ENCODE data around the gene AGAP1. TPM values are rescaled to one million over a fixed set of nuclear protein-coding genes. Genes with fewer than 3 reads are reported as not detected.
"Not testable (repeated sequence)": the region's sequence is repeated elsewhere in the genome, so short reads cannot be mapped to it uniquely, and the experiment has no call there.

Gene AGAP1
- total RNA-seq, 1 donor from 2014 or later, result 44.0 TPM

DNA sequence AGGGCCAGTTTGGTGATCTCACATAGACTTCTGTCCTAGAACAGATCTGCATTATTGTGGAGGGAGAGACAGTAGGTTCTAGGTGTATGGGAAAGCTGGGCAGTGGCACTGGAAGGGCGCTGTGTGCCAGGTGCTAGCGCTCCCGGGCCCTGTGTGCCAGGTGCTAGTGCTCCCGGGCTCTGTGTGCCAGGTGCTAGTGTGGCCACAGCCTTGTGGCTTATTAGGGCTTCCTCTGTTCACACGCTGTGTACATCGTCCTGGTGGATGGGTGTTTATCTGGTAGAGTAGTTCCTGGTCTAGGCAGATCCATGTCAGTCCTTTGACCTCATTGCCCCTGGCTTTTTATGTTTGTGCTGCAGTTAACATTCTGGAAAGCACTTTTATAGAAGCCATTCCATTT, 263.4 kb downstream of the AGAP1 start:
- TF ChIP-seq, protein P1, sequence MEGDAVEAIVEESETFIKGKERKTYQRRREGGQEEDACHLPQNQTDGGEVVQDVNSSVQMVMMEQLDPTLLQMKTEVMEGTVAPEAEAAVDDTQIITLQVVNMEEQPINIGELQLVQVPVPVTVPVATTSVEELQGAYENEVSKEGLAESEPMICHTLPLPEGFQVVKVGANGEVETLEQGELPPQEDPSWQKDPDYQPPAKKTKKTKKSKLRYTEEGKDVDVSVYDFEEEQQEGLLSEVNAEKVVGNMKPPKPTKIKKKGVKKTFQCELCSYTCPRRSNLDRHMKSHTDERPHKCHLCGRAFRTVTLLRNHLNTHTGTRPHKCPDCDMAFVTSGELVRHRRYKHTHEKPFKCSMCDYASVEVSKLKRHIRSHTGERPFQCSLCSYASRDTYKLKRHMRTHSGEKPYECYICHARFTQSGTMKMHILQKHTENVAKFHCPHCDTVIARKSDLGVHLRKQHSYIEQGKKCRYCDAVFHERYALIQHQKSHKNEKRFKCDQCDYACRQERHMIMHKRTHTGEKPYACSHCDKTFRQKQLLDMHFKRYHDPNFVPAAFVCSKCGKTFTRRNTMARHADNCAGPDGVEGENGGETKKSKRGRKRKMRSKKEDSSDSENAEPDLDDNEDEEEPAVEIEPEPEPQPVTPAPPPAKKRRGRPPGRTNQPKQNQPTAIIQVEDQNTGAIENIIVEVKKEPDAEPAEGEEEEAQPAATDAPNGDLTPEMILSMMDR (IDR thresholded peaks at IDR 0.05; ENCODE audit: unreplicated experiment), result no peak
- peaks cover 10% of the 10 kb centered on the region for H3K4me1 Mint-ChIP-seq
- no peak for DNase-seq (ENCODE audit: low spot score in 2 of 2, unreplicated experiment in 2 of 2)
- H3K36me3 Mint-ChIP-seq, result peaks cover 4% of the 10 kb centered on the region
- no peak overlapping the region for H3K27ac Mint-ChIP-seq
- no peaks in the 10 kb centered on the region for H3K27me3 Mint-ChIP-seq (ENCODE audit: low read depth)
- no peak overlapping the region for H3K4me3 Mint-ChIP-seq
- no peaks in the 10 kb centered on the region for H3K9me3 Mint-ChIP-seq

DNA sequence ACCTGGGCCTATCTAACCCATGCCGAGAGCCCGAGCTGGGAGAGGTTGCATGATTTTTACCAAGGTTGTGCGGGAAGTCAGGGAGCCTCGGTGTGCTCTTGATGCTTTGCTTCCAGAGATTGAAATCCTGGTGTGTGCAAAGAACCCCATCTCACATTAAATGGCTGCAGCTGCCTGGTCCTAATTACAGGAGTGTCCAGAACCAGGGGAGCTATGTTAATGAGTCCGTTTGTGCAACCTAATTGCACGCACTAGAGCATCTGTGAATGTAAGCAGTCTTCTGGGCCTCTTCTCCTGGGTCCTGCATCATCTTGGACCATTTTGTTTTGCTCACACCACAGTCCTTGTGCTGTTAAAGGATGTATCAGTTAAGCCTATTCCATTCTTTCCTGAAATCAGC, 263.8 kb downstream of the AGAP1 start:
- TF ChIP-seq, protein P1 (IDR thresholded peaks at IDR 0.05; ENCODE audit: unreplicated experiment), result no peak
- Mint-ChIP-seq H3K27ac (no peak overlapping the region), H3K9me3 (no peaks in the 10 kb centered on the region), H3K4me1 (peaks cover 10% of the 10 kb centered on the region), H3K4me3 (no peak overlapping the region), H3K27me3 (ENCODE audit: low read depth) (no peaks in the 10 kb centered on the region), H3K36me3 (peaks cover 6% of the 10 kb centered on the region)
- DNase-seq (ENCODE audit: low spot score in 2 of 2, unreplicated experiment in 2 of 2), result no peak

DNA sequence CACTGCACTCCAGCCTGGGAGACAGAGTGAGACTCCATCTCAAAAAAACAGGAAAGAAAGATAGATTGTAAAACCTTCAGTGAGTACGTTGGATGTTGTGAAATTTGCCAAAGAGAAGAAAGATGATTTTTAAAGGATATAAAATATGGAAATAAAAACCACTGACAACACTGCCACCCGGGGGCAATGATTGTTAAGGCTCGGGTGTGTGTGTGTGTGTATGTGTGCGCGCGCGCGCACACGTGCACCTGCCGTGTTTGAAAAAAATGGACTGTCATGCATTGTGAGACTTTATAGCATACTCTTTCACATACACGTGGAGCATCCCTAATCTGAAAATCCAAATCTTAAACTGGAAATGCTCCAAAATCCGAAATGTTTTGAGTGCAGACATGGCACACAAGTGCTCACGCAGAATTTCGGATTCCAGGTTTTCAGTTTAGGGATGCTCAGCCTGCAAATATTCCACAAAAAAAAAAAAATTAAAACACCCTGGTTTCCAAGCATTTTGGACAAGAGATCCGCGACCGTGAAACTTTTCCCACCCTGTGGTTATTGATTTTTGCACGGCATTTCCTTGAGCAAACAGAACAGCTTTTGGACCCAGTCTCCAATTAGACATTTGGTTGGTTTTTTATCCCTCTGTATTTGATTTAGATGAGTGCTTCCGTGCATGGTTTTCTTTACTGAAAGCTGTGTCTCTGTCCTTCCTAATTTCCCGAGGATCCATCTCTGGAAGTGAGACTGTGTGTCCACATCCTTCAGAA, 269.2 kb downstream of the AGAP1 start:
- H3K27me3 Mint-ChIP-seq (ENCODE audit: low read depth), result no peaks in the 10 kb centered on the region
- peaks cover 4% of the 10 kb centered on the region for H3K4me1 Mint-ChIP-seq
- no peak for DNase-seq (ENCODE audit: low spot score in 2 of 2, unreplicated experiment in 2 of 2)
- peaks cover 3% of the 10 kb centered on the region for H3K36me3 Mint-ChIP-seq
- no peak overlapping the region for H3K4me3 Mint-ChIP-seq
- H3K9me3 Mint-ChIP-seq, result no peaks in the 10 kb centered on the region
- TF ChIP-seq, protein P1 (IDR thresholded peaks at IDR 0.05; ENCODE audit: unreplicated experiment), result no peak
- H3K27ac Mint-ChIP-seq, result no peak overlapping the region

DNA sequence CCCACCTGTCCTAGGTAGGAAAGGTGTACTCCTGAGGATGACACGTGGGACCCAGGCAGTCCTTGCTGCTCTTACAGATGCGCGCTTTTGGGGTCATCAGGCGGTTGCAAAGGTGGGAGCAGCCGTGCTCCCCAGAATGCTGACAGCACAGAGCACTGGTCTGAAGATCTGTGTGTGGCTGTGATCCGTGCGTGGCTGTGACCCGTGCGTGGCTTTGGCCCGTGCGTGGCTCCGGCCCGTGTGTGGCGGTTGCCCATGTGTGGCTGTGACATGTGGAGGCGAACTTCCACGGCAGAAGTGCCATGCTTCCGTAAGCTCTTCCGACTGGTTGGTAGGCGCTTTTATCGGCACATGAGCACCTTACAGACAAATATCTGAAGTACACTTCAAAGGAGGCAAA, 270.0 kb downstream of the AGAP1 start:
- Mint-ChIP-seq H3K4me3 (no peak overlapping the region), H3K36me3 (peaks cover 3% of the 10 kb centered on the region), H3K27me3 (ENCODE audit: low read depth) (no peaks in the 10 kb centered on the region), H3K4me1 (peaks cover 4% of the 10 kb centered on the region), H3K27ac (no peak overlapping the region), H3K9me3 (no peaks in the 10 kb centered on the region)
- DNase-seq (ENCODE audit: low spot score in 2 of 2, unreplicated experiment in 2 of 2), result no peak
- TF ChIP-seq, protein P1 (IDR thresholded peaks at IDR 0.05; ENCODE audit: unreplicated experiment), result no peak

DNA sequence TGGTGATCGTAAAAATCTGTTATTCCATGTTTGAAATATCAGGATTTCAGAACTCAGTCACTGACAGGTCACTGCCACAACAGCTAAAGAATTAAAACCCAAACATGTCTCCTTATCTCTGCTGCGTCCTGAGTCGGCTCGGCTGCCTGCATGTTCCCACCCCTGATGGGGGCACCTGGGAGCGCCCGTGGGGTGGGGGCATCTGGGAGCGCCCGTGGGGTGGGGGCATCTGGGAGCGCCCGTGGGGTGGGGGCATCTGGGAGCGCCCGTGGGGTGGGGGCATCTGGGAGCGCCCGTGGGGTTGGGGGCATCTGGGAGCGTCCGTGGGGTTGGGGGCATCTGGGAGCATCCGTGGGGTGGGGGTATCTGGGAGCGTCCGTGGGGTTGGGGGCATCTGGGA, 270.6 kb downstream of the AGAP1 start:
- not testable (repeated sequence) for H3K27ac Mint-ChIP-seq; H3K4me1 Mint-ChIP-seq; H3K9me3 Mint-ChIP-seq; H3K36me3 Mint-ChIP-seq; H3K4me3 Mint-ChIP-seq; DNase-seq (ENCODE audit: low spot score in 2 of 2, unreplicated experiment in 2 of 2); H3K27me3 Mint-ChIP-seq (ENCODE audit: low read depth)

DNA sequence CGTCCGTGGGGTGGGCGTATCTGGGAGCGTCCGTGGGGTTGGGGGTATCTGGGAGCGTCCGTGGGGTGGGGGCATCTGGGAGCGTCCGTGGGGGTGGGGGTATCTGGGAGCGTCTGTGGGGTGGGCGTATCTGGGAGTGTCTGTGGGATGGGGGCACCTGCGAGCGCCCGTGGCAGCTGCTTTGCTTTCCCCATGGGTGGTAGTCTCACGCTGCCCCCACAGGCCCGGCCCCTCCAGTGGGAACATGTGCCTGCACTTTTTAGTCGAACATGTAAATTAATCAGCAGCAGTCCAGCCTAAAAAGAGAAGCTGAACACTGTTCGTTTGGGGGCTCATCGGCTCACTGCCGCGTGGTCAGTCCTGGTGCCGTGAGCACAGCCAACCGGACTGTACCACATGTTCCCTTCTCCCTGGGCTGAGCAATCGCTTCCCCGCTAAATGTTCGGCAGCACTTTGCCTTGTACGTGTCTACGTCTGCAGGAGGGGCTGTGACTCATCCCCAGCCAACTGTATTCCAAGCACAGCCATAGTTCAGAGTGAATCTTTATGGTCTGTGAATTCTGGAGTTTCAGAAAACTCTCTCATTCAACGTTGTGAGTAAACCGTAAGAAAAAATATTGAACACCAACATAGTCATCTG, 271.5 kb downstream of the AGAP1 start:
- DNase-seq (ENCODE audit: low spot score in 2 of 2, unreplicated experiment in 2 of 2), result no peak
- Mint-ChIP-seq H3K4me1 (peaks cover 4% of the 10 kb centered on the region), H3K9me3 (no peaks in the 10 kb centered on the region), H3K27me3 (ENCODE audit: low read depth) (no peaks in the 10 kb centered on the region), H3K4me3 (no peak overlapping the region), H3K36me3 (peaks cover 3% of the 10 kb centered on the region), H3K27ac (no peak overlapping the region)
- TF ChIP-seq, protein P1 (IDR thresholded peaks at IDR 0.05; ENCODE audit: unreplicated experiment), result no peak

Data from mesothelial cell of epicardium (in vitro differentiated cells).